CD4-positive, alpha-beta T cell treated with Interferon alpha-2 for 1 hour (primary cell): ENCODE results near the gene OOSP4A.

Experiments used
- DNase-seq, 2 donors: peaks; one replicate each; pipeline ENCODE4 v3.0.0-alpha.2; 2020 to 2022

The OOSP4A gene

DNA sequence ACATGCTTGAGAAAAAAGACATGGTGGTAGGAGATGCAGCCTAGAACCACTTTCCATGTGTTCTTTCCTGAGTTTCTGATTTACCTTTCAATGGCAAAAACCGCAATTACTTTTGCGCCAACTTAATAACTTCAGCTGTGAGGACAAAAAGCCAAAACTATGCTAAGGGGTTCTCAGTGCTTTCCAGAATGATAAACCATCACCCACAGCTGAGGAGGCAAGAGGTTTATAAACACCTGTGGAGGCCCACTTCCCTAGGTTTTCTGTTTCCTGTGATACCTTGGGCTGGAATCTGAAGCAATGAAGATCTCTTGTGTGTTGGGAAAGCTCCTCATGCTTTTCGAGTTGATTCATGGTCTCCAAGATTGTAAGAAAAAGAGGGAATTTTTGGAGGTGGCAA lies at the start of gene OOSP4A:
Gene OOSP4A (plus strand): TSS at position 301 of the 400 bp plus-strand sequence. CDS start 0 bp downstream, at position 301.
- DNase-seq = no peak

DNA sequence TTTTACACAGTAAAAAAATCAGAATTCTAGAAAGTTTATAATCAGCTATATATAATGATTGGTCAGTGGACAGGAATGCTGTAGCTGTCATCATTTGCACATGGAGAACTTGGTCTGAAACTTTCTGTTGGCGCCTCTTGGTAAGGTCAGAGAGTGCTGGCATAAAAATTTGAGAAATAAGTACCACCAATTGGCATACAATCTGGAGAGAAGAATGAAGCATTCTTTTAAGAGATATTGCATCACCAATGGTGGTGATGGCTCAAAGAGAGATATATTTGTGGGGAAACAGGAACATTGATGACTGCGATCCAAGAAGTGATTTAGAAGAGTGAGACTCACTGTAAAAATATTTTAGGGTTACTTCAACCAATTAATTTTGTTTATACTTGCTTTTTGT lies 45.4 kb upstream of the OOSP4A start:
- DNase-seq = no peak

DNA sequence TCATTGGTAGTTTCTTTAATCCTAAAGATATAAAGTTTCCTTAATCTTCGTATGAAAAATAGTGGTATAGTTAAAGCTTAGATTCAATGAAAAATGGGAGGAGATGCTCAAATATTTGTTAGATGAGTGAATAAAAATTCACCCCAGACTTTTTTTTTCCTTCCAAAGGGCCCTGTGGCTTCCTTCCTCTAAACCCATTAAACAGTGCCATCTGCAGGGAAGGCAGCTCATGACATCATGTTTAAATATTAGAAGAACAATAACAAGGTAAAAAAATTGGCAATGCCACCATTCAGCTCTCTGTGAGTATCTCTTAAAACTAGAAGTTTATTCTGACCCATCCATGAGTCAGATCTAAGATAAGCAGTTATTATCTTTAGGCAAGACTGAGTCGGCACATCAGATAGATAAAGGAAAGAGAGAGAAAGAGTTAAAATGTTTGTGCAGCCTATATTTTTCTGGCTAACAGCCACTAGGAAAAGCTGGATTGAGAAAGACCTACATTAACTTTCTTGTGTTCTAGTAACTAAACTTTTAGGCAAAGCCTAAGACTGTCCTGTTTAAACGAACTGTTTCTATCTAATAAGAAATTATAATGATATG lies 44.7 kb upstream of the OOSP4A start:
- peak in 1 of 2 donors; percentile 34 for DNase-seq

DNA sequence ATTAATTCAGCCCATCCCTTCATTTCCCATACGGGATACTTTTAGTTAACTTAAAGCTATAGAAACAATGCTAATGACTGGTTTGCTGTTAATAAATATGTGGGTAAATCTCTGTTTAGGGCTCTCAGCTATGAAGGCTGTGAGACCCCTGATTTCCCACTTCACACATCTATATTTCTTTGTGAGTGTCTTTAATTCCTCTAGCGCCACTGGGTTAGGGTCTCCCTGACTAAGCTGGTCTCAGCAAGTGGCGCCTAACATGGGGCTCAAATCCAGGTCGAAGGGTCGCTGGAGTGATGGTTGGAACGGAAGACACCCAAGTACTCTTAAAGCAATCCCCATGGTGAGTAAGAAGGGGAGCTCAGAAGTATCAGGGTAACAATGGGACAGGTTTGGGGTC lies 40.0 kb upstream of the OOSP4A start:
- DNase-seq = peak in 1 of 2 donors; percentile 2

DNA sequence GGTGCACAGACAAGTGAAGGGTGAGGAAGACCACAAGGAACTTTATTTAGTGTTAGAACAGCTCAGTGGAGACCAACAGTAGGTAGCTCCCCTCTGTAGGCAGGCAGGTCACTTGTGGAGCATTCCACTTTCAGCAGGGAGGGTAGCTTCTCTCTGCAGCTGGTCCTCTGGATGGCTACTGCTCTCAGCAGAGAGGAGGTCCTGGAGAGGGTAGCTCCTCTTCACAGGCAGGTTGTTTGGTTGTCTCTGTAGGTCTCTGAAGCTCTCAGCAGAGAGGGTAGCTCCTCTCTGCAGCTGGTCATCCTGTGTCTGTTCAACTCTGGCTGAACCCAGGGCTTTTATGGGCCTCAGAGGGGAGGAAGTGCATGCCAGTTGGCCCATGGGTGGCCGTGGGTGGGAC lies 32.1 kb upstream of the OOSP4A start:
- no peak for DNase-seq

DNA sequence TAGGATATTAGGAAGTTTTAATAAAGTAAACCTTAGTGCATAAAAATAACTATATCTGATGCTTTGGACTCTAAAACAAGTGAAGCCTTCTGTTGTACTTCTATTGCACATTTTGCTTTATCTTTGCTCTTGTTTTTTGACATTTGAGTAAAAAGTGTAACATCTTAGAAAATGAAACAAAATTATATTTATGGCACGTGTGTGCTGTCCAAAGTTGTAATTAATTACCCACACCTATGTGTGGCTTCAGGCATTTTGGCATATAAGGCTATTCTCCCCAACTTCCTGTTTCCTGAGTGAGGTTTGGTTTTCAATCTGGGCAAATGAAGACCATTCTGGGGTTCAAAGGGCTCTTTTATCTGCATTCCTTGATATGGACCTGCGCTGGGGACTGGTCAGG lies 25.7 kb upstream of the OOSP4A start, which contains the start of gene OOSP1:
Gene OOSP1 (plus strand): TSS at position 301 of the 400 bp plus-strand sequence. CDS start 23 bp downstream, at position 324.
- no peak for DNase-seq

DNA sequence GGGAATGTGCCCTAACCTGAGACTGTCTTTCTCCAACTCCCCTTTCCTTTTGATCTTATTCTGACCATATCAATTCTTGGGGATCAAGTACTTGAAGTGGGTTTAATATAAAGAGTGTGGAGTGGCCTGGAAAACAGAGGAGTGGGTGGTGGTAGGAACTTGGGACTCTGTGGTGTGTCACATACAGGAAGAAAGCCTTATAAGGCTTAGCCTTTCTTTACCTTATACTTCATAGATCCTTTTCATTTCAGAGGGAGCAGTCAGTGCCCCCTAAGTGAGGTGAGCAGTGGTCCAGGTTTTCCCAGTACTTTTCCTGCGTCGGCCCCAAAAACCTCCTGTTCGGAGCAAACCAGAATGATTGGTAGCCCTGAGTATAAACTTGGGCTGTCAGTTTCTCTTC lies 25.1 kb upstream of the OOSP4A start:
- DNase-seq = no peak

DNA sequence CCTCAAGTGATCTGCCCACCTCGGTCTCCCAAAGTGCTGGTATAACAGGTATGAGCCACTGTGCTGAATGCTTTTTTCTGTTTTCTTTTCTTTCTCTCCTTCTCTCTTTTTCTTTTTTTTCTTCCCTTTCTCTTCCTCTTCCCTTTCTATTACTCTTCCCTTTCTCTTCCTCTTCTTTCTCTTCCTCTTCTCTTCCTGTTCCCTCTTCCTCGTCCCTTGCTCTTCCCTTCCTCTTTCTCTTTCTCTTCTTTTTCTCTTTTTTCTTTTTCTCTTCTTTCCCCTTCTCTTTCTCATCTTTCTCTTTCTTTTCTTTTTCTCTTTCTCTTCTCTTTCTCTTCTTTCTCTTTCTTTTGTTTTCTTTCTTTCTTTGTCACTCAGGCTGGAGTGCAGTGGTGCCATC lies 24.4 kb upstream of the OOSP4A start:
- no peak for DNase-seq

DNA sequence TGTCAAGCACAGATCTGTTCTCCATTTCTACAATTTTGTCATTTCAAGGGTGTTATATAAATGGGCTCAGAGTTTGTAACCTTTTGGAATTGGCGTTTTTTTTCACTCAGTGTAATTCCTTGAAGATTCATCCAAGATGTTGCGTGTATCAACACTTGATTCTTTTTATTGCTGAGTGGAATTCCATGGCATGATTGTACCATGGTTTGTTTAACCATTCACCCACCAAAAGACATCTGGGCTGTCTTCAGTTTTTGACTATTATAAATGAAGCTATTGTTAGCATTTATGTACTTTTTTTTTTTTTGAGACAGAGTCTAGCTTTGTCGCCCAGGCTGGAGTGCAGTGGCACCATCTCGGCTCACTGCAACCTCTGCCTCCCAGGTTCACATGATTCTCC lies 22.7 kb upstream of the OOSP4A start:
- no peak for DNase-seq

DNA sequence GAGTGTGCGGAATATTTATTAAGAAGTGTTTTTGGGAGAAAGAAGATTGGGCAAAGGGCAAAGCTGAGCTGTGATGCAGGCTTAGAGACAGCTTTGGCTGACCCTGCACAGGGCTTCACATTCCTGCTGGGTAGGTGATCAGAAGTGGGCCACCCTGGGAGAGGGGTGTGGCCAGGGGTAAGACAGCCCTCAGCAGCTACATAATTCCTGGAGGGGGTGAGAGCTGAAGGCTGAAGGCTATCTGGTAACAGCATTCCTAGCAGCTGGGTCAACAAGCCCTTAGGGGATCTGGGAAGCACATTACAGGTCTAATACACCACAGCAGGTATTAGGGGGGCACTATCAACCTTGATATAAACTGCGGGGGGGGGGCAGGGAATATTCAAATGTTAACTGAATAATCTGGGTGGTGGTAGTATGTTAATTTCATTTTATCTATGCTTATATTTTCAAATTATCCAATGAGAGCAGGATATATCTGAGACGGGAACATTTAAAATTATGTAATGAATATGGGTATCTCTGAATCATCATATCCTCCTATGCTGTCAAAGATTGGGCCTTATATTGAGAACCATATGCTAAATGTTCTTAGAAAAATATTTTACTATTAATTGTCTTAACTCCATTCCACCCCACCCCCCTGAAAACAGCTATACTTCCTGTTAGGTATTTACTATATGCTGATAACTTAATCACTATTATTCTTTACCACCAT lies 19.7 kb upstream of the OOSP4A start:
- DNase-seq = no peak

DNA sequence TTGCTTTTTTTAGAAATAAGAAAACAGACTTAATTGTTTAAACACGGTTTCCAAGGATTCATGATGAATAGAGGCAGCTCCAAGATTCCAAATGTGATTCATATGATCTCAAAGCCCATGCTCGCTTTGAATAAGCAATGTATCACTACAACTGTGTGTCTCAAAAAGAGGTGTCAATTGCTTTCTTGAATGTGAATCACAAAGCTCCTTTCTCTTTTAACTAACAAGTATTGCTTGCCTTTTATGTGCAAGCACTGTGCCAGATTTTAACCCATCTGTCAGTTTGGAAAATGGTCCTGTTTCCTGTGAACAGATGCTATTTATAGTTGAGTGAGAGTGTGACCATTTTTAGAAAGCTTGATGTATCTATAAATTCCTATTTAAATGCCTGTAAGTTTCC lies 19.1 kb upstream of the OOSP4A start:
- no peak for DNase-seq

DNA sequence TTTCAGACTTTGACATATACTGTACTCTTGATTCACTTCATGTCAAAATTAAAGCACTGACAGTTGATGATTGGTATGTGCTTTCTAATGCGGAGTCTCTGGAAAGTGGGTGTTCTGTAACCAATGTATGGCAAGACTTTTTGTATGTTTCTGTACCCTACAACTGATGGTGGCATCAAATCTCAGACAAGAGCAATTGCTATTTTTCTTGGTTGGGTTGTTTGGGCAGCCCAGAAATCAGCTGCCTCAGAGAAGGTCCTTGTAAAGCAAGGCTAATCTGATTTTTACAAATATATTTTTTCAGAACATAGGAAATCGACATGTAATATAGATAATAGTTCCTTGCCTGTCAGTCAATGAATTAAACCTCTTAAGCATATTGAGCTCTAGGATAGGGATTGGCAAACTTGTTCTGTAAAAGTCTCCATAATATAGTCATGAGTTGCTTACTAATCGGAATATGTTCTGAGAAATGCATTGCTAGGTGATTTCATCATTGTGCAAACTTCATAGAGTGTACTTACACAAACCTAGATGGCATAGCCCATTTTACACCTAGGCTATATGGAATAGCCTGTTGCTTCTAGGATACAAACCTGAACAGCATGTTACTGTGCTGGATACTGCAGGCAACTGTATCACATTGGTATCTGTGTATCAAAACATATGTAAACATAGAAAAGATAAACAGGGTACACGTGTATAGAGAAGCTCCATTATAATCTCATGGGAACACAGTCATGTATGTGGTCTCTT lies 10.2 kb upstream of the OOSP4A start:
- DNase-seq = no peak

DNA sequence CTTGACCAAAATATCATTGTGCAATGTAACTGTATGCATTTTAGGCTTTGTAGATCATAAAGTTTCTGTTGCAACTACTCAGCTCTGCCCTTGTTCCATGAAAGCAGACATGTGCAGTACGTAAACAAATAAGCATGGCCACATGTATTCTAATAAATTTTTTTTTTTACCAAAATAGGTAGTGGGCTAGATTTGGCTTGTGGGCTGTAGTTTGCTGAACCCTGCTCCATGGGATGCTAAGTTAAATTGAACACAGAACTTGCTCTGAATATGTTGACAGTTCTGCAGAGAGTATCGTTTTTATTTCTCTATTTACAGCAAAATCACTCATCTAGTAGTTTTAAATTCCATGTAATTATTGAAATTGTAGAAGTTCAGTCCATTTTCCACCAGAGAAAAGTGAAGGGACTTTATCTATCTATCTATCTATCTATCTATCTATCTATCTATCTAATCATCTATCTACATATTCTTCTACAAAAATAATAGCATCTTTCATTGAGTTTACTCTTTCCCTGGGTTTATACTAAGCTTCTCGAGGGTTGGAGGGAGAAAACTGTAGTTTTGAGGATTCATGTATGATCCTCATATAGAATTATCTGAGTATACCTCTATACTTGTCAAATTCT lies 9.5 kb upstream of the OOSP4A start:
- no peak for DNase-seq

DNA sequence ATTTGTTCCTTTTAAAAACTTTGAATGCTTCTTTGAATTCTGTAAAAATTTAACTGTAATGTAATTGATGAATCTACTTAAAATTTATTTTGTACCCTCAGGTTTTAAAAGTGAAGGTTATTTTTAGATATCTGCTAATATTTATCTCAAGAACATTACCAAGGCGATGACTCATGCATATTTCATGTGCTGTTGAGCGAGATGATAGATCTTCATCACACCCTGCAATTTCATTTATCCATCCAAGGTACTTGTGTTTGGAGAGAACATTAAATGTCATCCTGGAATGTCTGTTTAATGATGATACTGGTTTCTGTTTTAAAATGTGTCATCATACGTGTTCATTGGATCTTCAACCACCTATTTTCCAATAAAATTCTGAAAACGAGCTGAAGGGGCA lies 6.7 kb upstream of the OOSP4A start:
- DNase-seq = no peak

DNA sequence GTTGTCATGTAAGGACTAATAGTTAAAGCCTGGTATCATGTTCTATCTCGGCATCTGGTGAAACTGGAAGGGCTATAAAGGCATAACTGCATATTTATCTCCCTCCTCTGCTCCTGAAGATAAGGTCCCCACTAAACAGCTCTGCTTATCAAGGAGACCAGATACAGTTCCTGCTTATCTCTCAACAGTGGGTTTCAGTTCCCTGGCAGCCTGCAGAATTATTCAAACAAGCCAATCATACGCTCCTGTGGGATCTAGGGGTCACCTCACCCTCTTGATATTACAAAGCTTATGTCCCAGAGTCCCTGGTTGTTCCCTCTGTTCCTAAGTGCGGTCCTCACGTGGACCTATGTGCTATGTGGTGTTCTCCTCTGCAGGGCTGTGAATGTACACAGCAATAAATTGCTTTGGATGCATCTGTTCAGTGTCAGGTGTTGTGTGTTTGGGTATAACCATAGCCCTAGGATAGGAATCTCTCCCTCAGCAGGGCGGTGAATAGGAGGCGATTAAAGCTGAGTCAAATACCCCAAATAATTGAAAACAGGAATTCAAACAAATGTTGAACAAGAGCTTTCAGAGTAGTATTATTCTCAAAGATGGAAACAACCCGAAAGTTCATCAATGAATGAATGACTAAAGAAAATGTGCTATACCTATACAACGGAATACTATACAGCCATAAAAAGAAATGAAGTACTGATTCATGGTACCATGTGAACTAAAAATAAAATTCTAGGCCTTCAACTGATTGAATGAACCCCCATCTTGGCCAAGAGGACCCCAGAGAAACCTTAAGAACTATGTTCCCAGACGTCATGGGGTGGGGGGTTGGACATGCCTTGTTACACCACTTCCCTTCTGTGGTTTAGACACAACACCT lies 3.1 kb upstream of the OOSP4A start:
- no peak for DNase-seq

DNA sequence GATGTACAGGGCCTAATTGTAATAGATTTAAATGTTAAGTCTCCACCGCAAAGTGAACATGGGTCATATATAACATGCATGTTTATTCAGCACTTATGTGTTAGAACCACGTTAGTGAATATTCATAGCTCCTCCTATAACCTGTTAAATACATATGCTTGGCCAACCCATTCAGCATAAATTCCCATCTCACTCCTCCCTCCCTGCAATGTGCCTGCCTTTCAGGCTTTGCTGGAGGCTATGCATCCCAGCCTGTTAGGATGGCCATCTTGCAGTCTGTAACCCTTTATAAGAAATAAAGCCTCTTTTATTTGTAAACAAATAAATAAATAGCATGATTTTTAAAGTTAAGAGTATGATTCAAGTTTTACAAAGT lies 1.7 kb upstream of the OOSP4A start:
- DNase-seq = no peak

DNA sequence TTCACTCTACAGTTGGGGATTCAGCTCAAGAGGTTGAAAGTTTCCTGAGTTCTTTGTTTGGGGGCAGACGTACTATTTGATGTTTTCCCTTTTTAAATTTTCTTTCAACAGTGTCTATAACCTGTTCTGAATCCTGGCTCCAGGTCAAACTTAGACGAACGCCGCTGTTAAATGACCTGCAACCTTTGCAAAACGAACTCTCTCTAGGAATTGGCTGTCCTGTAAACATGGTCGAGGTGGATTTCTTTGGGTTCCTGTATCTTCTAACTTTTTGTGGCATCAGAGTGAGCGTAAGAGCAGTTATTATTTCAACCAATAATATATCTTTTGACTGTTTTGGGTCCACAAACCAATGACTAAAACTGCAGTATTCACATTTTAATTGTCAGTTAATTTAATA lies 1.6 kb downstream of the OOSP4A start:
- no peak for DNase-seq

DNA sequence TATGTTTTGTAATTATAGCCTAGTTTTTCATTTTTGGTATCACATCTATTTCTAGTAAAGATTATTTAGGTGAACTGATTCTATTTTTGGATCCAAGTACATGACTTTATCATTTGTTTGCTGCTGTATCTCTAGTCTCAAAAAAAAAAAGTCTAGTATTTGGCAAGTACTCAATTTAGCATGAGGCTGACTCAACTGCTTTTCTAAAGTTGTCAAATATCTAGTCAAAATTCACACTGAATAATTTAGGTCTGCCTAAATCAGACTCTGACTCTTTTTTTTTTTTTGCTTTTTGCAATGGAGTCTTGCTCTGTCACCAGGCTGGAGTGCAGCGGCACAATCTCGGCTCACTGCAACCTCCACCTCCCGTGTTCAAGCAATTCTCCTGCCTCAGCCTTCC lies 2.4 kb downstream of the OOSP4A start:
- DNase-seq = no peak

DNA sequence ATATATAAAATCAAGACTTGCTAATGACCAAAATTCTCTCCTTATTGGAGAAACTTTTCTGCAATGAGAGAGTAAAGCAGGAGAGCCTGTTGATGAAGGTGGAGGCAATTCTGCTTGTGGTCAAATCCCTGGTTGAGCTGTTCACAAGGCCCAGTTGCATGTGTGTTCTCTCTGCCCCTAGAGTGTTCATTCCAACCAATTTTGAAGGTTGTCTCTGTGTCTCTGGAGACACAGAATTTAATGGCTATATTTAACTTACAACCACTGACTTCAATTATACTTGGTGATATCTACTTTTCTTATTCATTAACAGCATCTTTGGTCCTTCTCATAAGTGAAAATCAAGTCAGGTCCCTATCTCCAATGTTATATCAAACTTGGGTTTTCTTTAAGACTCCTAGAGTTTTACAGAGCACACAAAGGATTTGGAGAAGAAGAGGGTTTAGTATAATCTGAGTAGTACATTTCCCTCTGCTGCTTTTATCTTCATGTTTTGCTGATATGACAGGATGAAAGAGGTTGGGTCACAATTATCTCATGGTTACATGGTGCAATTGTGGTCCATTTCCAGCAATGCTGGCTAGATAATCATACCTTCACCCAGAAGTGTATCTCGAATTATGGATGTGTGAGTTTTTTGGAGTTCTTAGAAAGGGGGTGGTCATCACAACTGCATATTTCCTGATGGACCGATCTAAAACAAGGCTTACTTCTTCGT lies 4.0 kb downstream of the OOSP4A start:
- DNase-seq = no peak

DNA sequence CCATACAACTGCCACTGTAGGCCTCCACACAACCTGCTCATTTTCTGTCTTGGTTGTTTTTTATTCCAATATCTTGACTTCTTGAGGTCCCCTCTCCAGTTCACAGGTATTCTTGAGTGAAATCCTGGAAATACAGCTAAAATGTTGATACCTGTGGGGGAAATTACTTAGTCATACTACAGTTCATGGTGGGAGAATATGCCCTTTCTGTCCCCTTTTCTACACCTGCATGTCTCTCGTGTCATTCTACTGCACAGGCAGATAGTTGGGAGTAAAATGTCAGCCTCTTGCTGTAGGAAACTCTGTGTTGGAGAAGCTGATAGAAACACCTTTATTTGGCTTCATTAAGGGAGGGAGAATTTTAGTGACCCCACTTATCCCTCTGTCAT lies 4.6 kb downstream of the OOSP4A start:
- DNase-seq = no peak

DNA sequence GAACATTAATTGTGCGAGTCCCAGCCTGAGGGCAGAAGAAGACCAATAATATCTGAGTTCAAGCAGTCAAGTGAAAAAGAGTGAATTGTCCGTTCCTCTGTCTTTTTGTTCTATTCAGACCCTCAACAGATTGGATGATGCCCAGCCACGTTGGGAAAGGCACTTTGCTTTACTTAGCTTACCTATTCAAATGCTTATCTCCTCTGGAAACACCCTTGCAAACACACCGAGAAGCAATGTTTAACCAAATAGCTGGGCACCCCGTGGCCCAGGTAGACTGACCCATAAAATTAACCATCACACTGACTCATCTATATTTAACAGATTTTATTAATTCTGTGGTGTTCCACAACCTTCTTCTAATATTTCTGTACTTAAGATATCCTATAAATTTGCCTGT lies 9.3 kb downstream of the OOSP4A start:
- DNase-seq = no peak
